Activated CD4-positive, alpha-beta T cell treated with anti-CD3 and anti-CD28 coated beads, Interleukin-2, amount 50 U/mL, for 1 hour (primary cell): ENCODE results near the gene KCNV2.

Experiments used
- DNase-seq: peaks from one replicate; pipeline ENCODE4 v3.0.0-alpha.2; 2020

KCNV2 gene

DNA sequence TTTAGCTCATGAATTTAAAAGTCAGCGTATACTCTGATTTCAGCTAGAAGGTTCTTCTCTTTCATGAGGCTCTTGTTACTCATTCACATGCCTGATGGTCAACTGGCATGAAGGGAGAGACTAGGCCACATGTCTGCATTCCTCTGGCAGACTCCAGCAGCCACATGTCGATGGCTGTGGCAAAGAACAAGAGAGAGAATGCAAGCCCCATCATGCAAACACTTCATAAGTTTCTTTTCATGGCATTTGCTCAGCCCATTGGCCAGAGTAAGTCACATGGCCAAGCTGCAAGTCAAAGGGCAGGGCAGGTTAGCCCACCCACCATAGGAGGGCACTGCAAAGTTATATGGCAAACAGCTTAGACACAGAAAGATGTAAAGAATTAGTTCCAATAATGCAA lies 5.4 kb downstream of the KCNV2 start:
- DNase-seq = no peak

- no peak for DNase-seq
These were observed 6.2 kb downstream of the KCNV2 start for GRCh38 chr9:2723376-2724065.

DNA sequence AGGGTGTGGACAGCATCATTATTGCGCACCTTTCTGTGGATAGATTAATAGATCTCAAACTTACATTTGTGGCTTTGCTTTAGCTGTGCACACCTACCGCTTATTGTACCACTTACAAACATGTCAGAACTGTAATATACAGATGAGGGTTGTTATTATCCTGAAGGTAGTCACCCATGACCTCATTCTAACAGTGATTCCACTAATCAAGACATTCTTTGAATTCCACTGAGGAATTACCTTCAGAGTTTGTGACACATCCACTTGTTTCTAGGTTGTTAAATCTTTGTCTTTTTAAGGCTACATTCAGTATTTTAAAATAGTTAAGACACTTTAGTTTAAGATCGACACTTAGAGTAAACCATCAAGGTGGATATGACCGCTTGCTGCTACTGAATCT lies 7.8 kb downstream of the KCNV2 start:
- DNase-seq = no peak

GRCh38 chr9:2725898-2726649 lies 8.8 kb downstream of the KCNV2 start:
- DNase-seq = no peak

- DNase-seq = no peak
These were observed 9.5 kb downstream of the KCNV2 start for GRCh38 chr9:2726650-2727340.

- DNase-seq = no peak
These were observed 10.1 kb downstream of the KCNV2 start for GRCh38 chr9:2727374-2727773.

- no peak for DNase-seq
These were observed 10.8 kb downstream of the KCNV2 start for GRCh38 chr9:2727966-2728613.

DNA sequence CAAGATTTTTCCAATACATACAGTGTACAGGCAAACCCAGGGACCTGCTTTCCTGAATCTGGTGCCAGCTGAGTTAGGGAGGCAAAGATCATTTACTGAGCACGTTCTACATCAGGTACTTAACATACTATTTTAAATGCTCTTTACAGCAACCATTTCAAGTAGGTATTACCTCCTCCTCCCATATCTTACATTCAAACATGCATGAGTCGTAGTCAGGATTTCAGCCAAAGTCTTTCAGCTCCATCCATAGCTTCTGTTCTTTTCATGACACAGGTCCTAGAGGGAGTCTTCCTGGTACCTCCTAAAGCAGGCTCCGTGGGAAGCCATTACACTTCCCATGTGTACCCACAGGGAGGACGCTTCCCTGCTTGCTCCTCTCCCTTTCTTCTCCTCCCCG lies 11.7 kb downstream of the KCNV2 start:
- no peak for DNase-seq

DNA sequence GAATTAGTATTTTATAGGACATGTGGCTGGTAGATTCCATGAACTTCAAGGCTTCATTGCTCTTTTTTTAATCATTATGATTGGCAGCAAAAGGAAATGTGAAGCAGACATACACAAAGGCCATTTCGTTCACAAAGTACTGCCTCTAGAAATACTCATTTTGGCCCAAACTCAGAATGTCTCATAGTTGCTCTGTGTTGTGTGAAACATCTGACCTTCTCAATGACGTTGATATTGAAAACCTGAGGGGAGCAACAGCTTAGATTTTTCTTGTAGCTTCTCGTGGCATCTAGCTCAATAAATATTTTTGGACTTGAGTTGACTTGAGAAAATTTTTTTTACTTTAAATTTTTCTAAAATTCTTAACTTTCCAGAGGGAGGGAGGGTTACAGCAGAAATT lies 12.4 kb downstream of the KCNV2 start:
- DNase-seq = no peak

GRCh38 chr9:2730971-2731370 lies 13.7 kb downstream of the KCNV2 start:
- no peak for DNase-seq

- DNase-seq = no peak
These were observed 15.2 kb downstream of the KCNV2 start for GRCh38 chr9:2732492-2732891.

DNA sequence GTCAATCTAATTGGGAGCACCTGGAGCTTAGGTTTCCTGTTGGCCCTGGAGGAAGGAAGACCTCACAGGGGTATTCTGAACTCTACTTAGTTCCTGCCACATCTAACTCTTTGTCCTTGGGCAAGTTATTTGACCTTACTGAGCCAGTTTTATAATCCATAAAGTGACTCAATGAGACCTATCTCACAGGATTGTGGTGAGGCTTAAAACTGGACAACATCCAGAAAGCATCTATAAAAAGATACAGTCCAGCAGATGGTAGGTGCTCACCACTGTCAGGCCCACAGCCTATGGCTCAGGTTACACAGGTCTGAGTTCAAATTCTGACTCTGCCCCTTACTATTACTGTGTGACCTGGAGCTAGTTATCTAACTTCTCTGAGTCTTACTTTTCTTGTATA lies 23.3 kb downstream of the KCNV2 start:
- DNase-seq = no peak

- DNase-seq = no peak
These were observed 24.3 kb downstream of the KCNV2 start for GRCh38 chr9:2741441-2742158.

DNA sequence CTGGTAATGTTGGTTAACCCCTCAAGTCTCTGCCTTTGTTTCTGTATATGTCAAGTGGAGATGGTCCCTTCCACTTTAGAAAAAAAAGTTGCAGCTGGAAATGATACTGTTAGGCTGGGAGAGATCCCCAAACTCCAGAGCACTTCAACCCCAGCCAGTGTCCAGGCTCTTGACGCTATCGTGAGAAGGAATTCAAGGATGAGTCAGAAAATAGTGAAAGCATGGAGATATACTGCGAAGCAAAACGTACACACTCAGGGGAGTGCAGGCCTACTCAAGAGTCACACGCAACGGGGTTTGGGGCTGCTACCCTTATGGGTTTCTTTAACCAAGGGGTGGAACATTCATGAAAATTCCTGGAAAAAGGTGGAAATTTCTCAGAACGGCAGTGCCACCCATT lies 24.9 kb downstream of the KCNV2 start:
- no peak for DNase-seq

- DNase-seq = no peak
These were observed 26.7 kb downstream of the KCNV2 start for GRCh38 chr9:2743937-2744529.

GRCh38 chr9:2745560-2746380 lies 28.5 kb downstream of the KCNV2 start:
- no peak for DNase-seq

- no peak for DNase-seq
These were observed 32.2 kb downstream of the KCNV2 start for GRCh38 chr9:2749485-2749884.

GRCh38 chr9:2755285-2755684 lies 38.0 kb downstream of the KCNV2 start:
- DNase-seq = no peak

GRCh38 chr9:2758162-2758897 lies 41.0 kb downstream of the KCNV2 start:
- DNase-seq = no peak

- no peak for DNase-seq
These were observed 41.7 kb downstream of the KCNV2 start for GRCh38 chr9:2758898-2759510.
